ENCODE data around the gene PAXIP1. TPM values are rescaled to one million over a fixed set of nuclear protein-coding genes. Genes with fewer than 3 reads are reported as not detected.

The PAXIP1 gene
- total and polyA plus RNA-seq, 12 donors = 2.5 to 8.8 (median 6.2) TPM

DNA sequence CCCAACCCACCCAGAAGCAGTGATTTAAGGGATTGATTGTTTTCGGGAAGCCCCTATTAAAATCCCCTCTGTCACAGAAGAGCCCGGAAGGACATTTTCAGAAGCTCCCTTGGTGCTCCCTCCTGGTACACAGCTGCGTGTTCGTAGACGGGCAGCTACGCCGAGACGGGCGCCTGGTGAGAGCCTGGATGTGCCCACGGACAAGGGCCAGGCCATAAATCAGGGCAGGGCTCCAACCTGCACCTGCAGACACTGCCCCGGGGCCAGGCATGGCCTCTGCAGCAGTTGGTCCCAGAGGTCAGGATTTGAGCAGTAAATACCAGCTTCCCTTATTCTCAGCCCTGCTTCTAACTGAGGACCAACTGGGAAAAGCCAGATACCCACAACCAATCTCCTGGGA, 106.8 kb downstream of the PAXIP1 start:
- ATAC-seq (no peak), DNase-seq (no peak)
- Histone ChIP-seq H3K4me1 (no peaks in the 10 kb centered on the region), H3K27me3 (peaks cover 0 to 27% (median 19%) of the 10 kb centered on the region in 7 donors), H3K36me3 (no peaks in the 10 kb centered on the region), H3K9me3 (no peaks in the 10 kb centered on the region), H3K4me3 (no peak overlapping the region), H3K27ac (no peak overlapping the region)
- intact Hi-C loops (cut with DNase I) = loop anchor here in 1 of 10 donors (10.0 kb wide), 1 partner anchor 1009 kb away; no protein-coding TSS in a partner anchor
- TF ChIP-seq, protein P1, sequence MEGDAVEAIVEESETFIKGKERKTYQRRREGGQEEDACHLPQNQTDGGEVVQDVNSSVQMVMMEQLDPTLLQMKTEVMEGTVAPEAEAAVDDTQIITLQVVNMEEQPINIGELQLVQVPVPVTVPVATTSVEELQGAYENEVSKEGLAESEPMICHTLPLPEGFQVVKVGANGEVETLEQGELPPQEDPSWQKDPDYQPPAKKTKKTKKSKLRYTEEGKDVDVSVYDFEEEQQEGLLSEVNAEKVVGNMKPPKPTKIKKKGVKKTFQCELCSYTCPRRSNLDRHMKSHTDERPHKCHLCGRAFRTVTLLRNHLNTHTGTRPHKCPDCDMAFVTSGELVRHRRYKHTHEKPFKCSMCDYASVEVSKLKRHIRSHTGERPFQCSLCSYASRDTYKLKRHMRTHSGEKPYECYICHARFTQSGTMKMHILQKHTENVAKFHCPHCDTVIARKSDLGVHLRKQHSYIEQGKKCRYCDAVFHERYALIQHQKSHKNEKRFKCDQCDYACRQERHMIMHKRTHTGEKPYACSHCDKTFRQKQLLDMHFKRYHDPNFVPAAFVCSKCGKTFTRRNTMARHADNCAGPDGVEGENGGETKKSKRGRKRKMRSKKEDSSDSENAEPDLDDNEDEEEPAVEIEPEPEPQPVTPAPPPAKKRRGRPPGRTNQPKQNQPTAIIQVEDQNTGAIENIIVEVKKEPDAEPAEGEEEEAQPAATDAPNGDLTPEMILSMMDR (IDR thresholded peaks at IDR 0.05) = no peak
- WGBS, 2 donors = 93 to 94% methylated on average over 11 of the region's 11 CpGs

Other genes with a start within 250 kb of the PAXIP1 start
- gene HTR5A, start 67.2 kb upstream of the PAXIP1 start, total RNA-seq = not detected
- not detected for gene HTR5A, start 67.2 kb upstream of the PAXIP1 start, polyA plus RNA-seq